B cell (primary cell): Measurements from ENCODE around the gene COL3A1. TPM values are rescaled to one million over a fixed set of nuclear protein-coding genes. Genes with fewer than 3 reads are reported as not detected.

Experiments
- ATAC-seq: fragments of 200-7000 bp; cut with Tn5 transposase; one replicate; pipeline ENCODE4 v1.10.0; 2021; ENCODE audit warnings: low read depth, mild to moderate bottlenecking, moderate number of reproducible peaks, moderate library complexity
- CTCF ChIA-PET: fragments of 350-600 bp; sonication (Branson Sonifier 250); formaldehyde crosslinking; loops from one replicate; lab custom pipeline; 2021; ENCODE audit warnings: antibody characterized with exemption, inconsistent platforms; lab: Charles Lee
- POLR2A ChIA-PET: fragments of 350-600 bp; sonication (Branson Sonifier 250); formaldehyde crosslinking; loops from one replicate; lab custom pipeline; 2021; ENCODE audit warnings: antibody characterized with exemption; lab: Charles Lee
- DNase-seq: peaks from one replicate; pipeline ENCODE4 v3.0.0; 2013
- H2AFZ ChIP-seq: 2 replicates; pipeline ENCODE4 v1.6.1; 2012; ENCODE audit warnings: mild to moderate bottlenecking, low read depth, low read length; ENCODE audit not compliant: insufficient read depth, poor library complexity, severe bottlenecking
- H3K27ac ChIP-seq, 2 donors: 1 replicate in 1 of 2; 2 replicates in 1 of 2; pipeline ENCODE4 v1.5.1; 2012 to 2013; ENCODE audit warnings: low read length in 2 of 2, mild to moderate bottlenecking in 2 of 2, moderate library complexity in 1 of 2
- H3K27me3 ChIP-seq, 4 experiments: fragments of 200-600 bp in 1 of 4; sonication (generic) in 1 of 4; replicated peaks in 1 of 4; 1 replicate in 2 of 4; 2 replicates in 2 of 4; pipeline versions ENCODE4 v1.6.1 to v1.7.0; 2013 to 2016; ENCODE audit warnings: low read length in 3 of 4, mild to moderate bottlenecking in 2 of 4, mixed read lengths in 1 of 4, moderate library complexity in 1 of 4; ENCODE audit not compliant: insufficient read depth in 4 of 4, control insufficient read depth in 3 of 4; ENCODE audit errors: control extremely low read depth in 1 of 4
- H3K36me3 ChIP-seq, 2 experiments: replicated peaks in 1 of 2; 1 replicate in 1 of 2; 2 replicates in 1 of 2; pipeline versions ENCODE4 v1.6.1 to v1.7.1; 2013; ENCODE audit warnings: low read length in 1 of 2; ENCODE audit not compliant: insufficient read depth in 2 of 2, control insufficient read depth in 1 of 2; ENCODE audit errors: control extremely low read depth in 1 of 2, extremely low read depth in 1 of 2
- H3K4me1 ChIP-seq, 2 donors: fragments of 200-600 bp in 1 of 2; sonication (generic) in 1 of 2; 1 replicate in 1 of 2; 2 replicates in 1 of 2; pipeline versions ENCODE4 v1.5.1 to v1.6.1; 2013 to 2017; ENCODE audit warnings: low read length in 2 of 2; ENCODE audit not compliant: control insufficient read depth in 2 of 2, insufficient read depth in 2 of 2
- H3K4me2 ChIP-seq: replicated peaks from 2 replicates; pipeline ENCODE3; 2012; ENCODE audit warnings: mild to moderate bottlenecking, low read depth, low read length; ENCODE audit not compliant: poor library complexity, severe bottlenecking
- H3K4me3 ChIP-seq, 5 experiments: fragments of 200-600 bp in 1 of 5; sonication (generic) in 1 of 5; 1 replicate in 3 of 5; 2 replicates in 2 of 5; pipeline versions ENCODE4 v1.5.1 to v1.7.0; 2011 to 2016; ENCODE audit warnings: low read length in 4 of 5, mild to moderate bottlenecking in 4 of 5, low read depth in 2 of 5, control low read depth in 1 of 5, moderate library complexity in 1 of 5; ENCODE audit not compliant: insufficient read depth in 1 of 5; ENCODE audit errors: control extremely low read depth in 1 of 5, extremely low read depth in 1 of 5
- H3K79me2 ChIP-seq: fragments of 200-600 bp; sonication (generic); one replicate; pipeline ENCODE4 v1.6.0; 2016; ENCODE audit warnings: low read length; ENCODE audit not compliant: control insufficient read depth, insufficient read depth
- H3K9ac ChIP-seq: fragments of 200-600 bp; sonication (generic); 2 replicates; pipeline ENCODE4 v1.6.1; 2017; ENCODE audit warnings: mild to moderate bottlenecking, low read length, moderate library complexity
- H3K9me3 ChIP-seq, 3 donors: one replicate each; pipeline versions ENCODE4 v1.6.1 to v1.7.1; 2013; ENCODE audit warnings: low read length in 2 of 3; ENCODE audit not compliant: control insufficient read depth in 2 of 3, insufficient read depth in 1 of 3; ENCODE audit errors: control extremely low read depth in 1 of 3
- H4K20me1 ChIP-seq: 2 replicates; pipeline ENCODE4 v1.6.0; 2012; ENCODE audit warnings: mild to moderate bottlenecking, low read length; ENCODE audit not compliant: insufficient read depth, control insufficient read depth, poor library complexity, severe bottlenecking
- H3K27ac Mint-ChIP-seq: one replicate; pipeline ENCODE4 v1.8.0; 2021; ENCODE audit warnings: mixed read lengths
- H3K27me3 Mint-ChIP-seq: one replicate; pipeline ENCODE4 v1.8.0; 2021; ENCODE audit warnings: mixed read lengths
- H3K4me1 Mint-ChIP-seq: one replicate; pipeline ENCODE4 v1.8.0; 2021; ENCODE audit warnings: mixed read lengths
- H3K4me3 Mint-ChIP-seq: one replicate; pipeline ENCODE4 v1.8.0; 2021; ENCODE audit warnings: mixed read lengths
- H3K9me3 Mint-ChIP-seq: one replicate; pipeline ENCODE4 v1.8.0; 2022; ENCODE audit warnings: mixed read lengths; ENCODE audit not compliant: insufficient read depth
- CTCF ChIP-seq: fragments of 200-600 bp; IDR thresholded peaks from one replicate; pipeline ENCODE4 v1.8.0; 2022; ENCODE audit warnings: antibody characterized with exemption, mild to moderate bottlenecking
- EZH2 ChIP-seq: IDR thresholded peaks from 2 replicates; pipeline ENCODE4 v1.6.1; 2012; ENCODE audit warnings: borderline replicate concordance, low read depth, mild to moderate bottlenecking, moderate library complexity, low read length; ENCODE audit not compliant: insufficient read depth, poor library complexity, severe bottlenecking
- WGBS: methylation state at CpG from one replicate; pipeline ENCODE4 v1.1.5; 2013; ENCODE audit warnings: missing lambda C conversion rate; ENCODE audit not compliant: insufficient coverage; 5-methylcytosine and 5-hydroxymethylcytosine counted together
- intact Hi-C: fragments of 100-400 bp; cut with micrococcal nuclease; formaldehyde crosslinking; loops from one replicate; pipeline ENCODE4 v1.10.0; 2022
- polyA plus RNA-seq: library from polyadenylated mRNA; depleted of rRNA; stranded (reverse); fragments of >200 nt; gene quantifications from 2 replicates; pipeline ENCODE4 v1.2.3, GENCODE V29; 2012
- total RNA-seq, 2 donors: library from RNA; stranded (reverse); fragments of 120-200 nt in 1 of 2; gene quantifications; 1 replicate in 1 of 2; 2 replicates in 1 of 2; pipeline versions ENCODE4 v1.2.3 to v1.2.4, GENCODE V29; 2013 to 2022

COL3A1 gene
- total and polyA plus RNA-seq, 2 donors (not counting 1 experiment from before 2014, with no cell fraction given) = not detected

DNA sequence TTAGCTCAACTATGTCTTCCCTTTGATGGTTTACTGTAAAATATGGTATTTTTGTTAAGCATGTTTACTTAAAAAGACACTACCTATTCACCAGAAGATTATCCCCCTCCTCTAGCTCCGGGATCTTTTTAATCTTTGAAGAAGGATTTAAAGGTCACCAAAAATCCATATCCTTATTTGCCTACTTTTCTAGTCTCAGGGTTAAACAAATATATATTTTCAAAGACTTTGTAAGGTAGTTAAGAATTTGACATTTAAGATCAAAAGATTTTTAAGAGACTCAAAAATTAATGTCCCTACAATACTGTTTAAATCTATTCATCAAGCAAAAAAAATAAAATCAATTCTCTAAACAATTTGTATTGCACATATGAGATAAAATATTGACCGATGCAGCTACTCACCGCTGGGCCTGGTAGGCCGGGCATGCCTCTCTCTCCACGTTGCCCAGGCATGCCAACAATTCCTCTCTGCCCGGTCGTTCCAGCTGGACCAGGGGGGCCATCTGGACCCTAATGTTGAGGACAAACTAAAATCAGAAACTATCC is 76.1 kb downstream of the COL3A1 start:
- no peaks in the 10 kb centered on the region for H3K27me3 Mint-ChIP-seq
- H3K4me1 ChIP-seq = no peaks in the 10 kb centered on the region
- no peak overlapping the region for H3K27ac Mint-ChIP-seq
- H3K4me1 Mint-ChIP-seq = no peaks in the 10 kb centered on the region
- no peak overlapping the region for H3K4me2 ChIP-seq
- H3K27me3 ChIP-seq = no peaks in the 10 kb centered on the region
- H3K27ac ChIP-seq = no peak overlapping the region
- ATAC-seq (no peak), DNase-seq (no peak)
- H3K4me3 ChIP-seq = no peak overlapping the region
- no peak overlapping the region for H2AFZ ChIP-seq
- POLR2A ChIA-PET = no interaction called here
- no peaks in the 10 kb centered on the region for H3K9me3 Mint-ChIP-seq
- intact Hi-C loops = no loop called here
- no peaks in the 10 kb centered on the region for H4K20me1 ChIP-seq
- H3K36me3 ChIP-seq = no peaks in the 10 kb centered on the region
- CTCF ChIA-PET = no interaction called here
- no peaks in the 10 kb centered on the region for H3K79me2 ChIP-seq
- TF ChIP-seq CTCF (no peak), EZH2 (no peak)
- no peaks in the 10 kb centered on the region for H3K9me3 ChIP-seq
- no CpG with 5 or more reads among the region's 7 CpGs for WGBS
- H3K9ac ChIP-seq = no peak overlapping the region
- no peak overlapping the region for H3K4me3 Mint-ChIP-seq

DNA sequence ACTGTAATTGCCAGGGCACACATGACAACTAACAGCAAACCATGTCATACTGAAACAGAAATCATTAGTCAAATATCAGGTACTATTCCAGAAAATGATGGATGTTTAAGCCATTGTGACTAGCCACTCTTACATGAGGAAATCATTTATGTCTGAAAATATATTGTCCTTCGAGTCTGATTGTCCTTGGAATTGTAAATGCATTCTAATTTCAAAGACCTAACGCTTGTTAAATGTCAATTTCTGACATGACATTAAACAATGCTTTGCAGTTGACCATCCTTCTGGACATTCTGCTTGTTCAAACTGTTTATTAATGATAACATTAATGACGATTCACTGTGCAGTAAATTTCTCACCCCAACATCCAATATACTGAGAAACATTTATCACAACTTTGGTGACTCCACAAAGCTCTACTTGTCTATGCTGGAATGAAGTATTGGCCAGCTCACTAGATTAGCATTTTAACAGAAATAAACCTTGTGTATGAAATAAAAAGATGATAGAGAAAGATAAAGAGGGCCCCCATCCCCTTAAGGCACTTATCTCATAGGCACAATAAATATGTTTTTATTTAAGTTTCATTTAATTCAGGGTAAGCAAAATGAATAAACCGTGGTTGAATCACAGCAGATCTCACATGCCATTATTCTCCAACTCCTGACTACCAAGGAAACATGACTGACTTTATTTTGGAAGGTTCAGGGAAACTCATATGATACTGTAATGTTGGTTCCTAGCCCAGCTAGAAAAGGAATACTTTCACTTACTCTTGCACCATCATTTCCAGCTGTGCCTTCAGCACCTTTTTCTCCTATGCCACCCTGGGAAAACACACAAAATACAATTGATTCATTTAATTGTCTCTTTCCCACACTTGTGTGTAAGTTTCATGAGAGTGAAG is 82.3 kb downstream of the COL3A1 start:
- Histone ChIP-seq H2AFZ (no peak overlapping the region), H4K20me1 (no peaks in the 10 kb centered on the region), H3K27ac (no peak overlapping the region), H3K9ac (no peak overlapping the region), H3K4me1 (no peaks in the 10 kb centered on the region), H3K4me2 (no peak overlapping the region), H3K27me3 (no peaks in the 10 kb centered on the region), H3K9me3 (no peaks in the 10 kb centered on the region), H3K79me2 (no peaks in the 10 kb centered on the region), H3K4me3 (no peak overlapping the region), H3K36me3 (no peaks in the 10 kb centered on the region)
- Mint-ChIP-seq H3K27me3 (no peaks in the 10 kb centered on the region), H3K4me3 (no peak overlapping the region), H3K4me1 (no peaks in the 10 kb centered on the region), H3K9me3 (no peaks in the 10 kb centered on the region), H3K27ac (no peak overlapping the region)
- intact Hi-C loops = no loop called here
- ChIA-PET POLR2A (no interaction called here), CTCF (no interaction called here)
- DNase-seq (no peak), ATAC-seq (no peak)
- no peak for TF ChIP-seq CTCF
- no peak for TF ChIP-seq EZH2
- no CpG with 5 or more reads among the region's 4 CpGs for WGBS
